ENCODE results near the gene RANBP17. TPM values are rescaled to one million over a fixed set of nuclear protein-coding genes. Genes with fewer than 3 reads are reported as not detected.

RANBP17 gene
- total and polyA plus RNA-seq, 3 experiments from 2014 or later, result not detected

GRCh38 chr5:171152382-171152781 lies 290.6 kb downstream of the RANBP17 start:
- Histone ChIP-seq H3K27me3 (ENCODE audit: insufficient read depth, low read length, poor library complexity, severe bottlenecking) (no peaks in the 10 kb centered on the region), H3K4me3 (ENCODE audit: low read length) (no peak overlapping the region), H3K27ac (ENCODE audit: low read depth, low read length) (no peak overlapping the region), H3K9me3 (ENCODE audit: low read length) (no peaks in the 10 kb centered on the region), H3K4me1 (ENCODE audit: insufficient read depth, low read length) (no peaks in the 10 kb centered on the region), H3K36me3 (ENCODE audit: insufficient read depth, low read length) (no peaks in the 10 kb centered on the region)
- no peaks in the 10 kb centered on the region for H3K4me1 Mint-ChIP-seq
- no peak overlapping the region for H3K4me3 Mint-ChIP-seq
- H3K27me3 Mint-ChIP-seq, result peaks cover 1 to 8% of the 10 kb centered on the region in 2 donors
- no peaks in the 10 kb centered on the region for H3K36me3 Mint-ChIP-seq
- H3K9me3 Mint-ChIP-seq, result no peaks in the 10 kb centered on the region
- ChIA-PET CTCF (no interaction called here), POLR2A (no interaction called here)
- no peak for DNase-seq
- H3K27ac Mint-ChIP-seq, result no peak overlapping the region

DNA sequence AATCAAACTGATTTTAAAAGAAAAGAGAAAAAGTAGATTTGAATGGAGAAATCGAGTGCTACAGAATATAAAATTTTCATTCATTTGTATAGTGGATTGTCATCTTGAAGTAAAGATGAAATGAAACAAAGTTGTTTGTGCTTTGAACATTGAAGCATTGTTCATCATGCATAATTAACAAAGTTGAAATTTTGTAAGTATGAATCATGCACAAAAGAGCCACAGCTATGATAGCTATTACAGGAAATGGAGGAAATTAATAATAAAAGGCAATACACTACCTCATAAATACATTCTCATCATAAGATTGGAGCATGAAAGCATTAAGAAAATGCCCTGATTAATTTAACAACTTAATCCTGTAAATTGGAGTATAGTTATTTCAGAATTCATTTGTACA lies 293.8 kb downstream of the RANBP17 start:
- Histone ChIP-seq H3K9me3 (ENCODE audit: low read length) (no peaks in the 10 kb centered on the region), H3K36me3 (ENCODE audit: insufficient read depth, low read length) (no peaks in the 10 kb centered on the region), H3K27ac (ENCODE audit: low read depth, low read length) (no peak overlapping the region), H3K4me1 (ENCODE audit: insufficient read depth, low read length) (no peaks in the 10 kb centered on the region), H3K27me3 (ENCODE audit: insufficient read depth, low read length, poor library complexity, severe bottlenecking) (no peaks in the 10 kb centered on the region), H3K4me3 (ENCODE audit: low read length) (no peak overlapping the region)
- Mint-ChIP-seq H3K36me3 (no peaks in the 10 kb centered on the region), H3K27ac (no peak overlapping the region), H3K27me3 (peaks cover 1 to 8% of the 10 kb centered on the region in 2 donors), H3K4me3 (no peak overlapping the region), H3K4me1 (no peaks in the 10 kb centered on the region), H3K9me3 (no peaks in the 10 kb centered on the region)
- ChIA-PET POLR2A (no interaction called here), CTCF (no interaction called here)
- no peak for DNase-seq

DNA sequence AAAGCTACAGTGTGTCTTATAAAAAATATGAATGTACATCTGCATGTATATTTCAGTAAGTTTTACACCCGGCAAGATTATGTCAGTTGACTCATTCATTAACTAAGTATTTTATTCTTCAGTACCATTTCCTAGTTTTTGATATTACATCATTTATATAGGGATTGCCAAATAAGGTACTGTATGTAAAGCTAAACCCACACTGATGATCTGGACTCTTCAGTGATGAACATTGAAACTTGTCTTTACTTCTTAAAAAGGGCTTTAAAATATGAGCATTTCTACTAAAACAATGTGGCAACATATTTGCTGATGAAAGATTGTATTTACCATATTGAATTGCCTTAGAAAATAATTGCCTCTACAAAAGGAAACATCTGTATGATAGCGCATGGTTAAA lies 295.5 kb downstream of the RANBP17 start:
- ChIA-PET POLR2A (no interaction called here), CTCF (no interaction called here)
- Histone ChIP-seq H3K27ac (ENCODE audit: low read depth, low read length) (no peak overlapping the region), H3K36me3 (ENCODE audit: insufficient read depth, low read length) (no peaks in the 10 kb centered on the region), H3K4me1 (ENCODE audit: insufficient read depth, low read length) (no peaks in the 10 kb centered on the region), H3K4me3 (ENCODE audit: low read length) (no peak overlapping the region), H3K27me3 (ENCODE audit: insufficient read depth, low read length, poor library complexity, severe bottlenecking) (no peaks in the 10 kb centered on the region), H3K9me3 (ENCODE audit: low read length) (no peaks in the 10 kb centered on the region)
- H3K36me3 Mint-ChIP-seq, result no peaks in the 10 kb centered on the region
- H3K9me3 Mint-ChIP-seq, result no peaks in the 10 kb centered on the region
- H3K27ac Mint-ChIP-seq, result no peak overlapping the region
- H3K27me3 Mint-ChIP-seq, result peaks cover 0 to 8% of the 10 kb centered on the region in 2 donors
- DNase-seq, result no peak
- H3K4me3 Mint-ChIP-seq, result no peak overlapping the region
- no peaks in the 10 kb centered on the region for H3K4me1 Mint-ChIP-seq

DNA sequence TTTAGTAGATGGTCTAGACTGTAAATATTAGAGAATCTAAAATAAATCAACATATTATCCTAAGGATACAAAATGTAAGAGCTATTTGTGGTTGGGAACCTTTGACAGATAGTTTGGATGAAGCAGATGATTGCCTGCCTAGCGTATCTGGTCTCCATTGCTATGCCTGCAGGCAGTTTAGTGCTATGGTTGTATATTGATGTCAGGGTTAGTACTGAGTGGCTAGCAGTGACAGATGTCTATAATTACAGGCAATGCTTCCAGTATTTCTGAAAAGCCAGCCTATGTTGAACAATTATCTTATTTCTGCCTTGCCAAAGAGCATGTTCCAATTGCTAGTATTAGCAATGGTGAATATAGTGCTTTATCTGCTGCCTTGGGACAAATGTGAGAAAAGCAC lies 296.0 kb downstream of the RANBP17 start:
- H3K27me3 ChIP-seq (ENCODE audit: insufficient read depth, low read length, poor library complexity, severe bottlenecking), result no peaks in the 10 kb centered on the region
- no peaks in the 10 kb centered on the region for H3K36me3 ChIP-seq (ENCODE audit: insufficient read depth, low read length)
- no peaks in the 10 kb centered on the region for H3K9me3 ChIP-seq (ENCODE audit: low read length)
- no peak for DNase-seq
- POLR2A ChIA-PET, result no interaction called here
- no peaks in the 10 kb centered on the region for H3K9me3 Mint-ChIP-seq
- H3K36me3 Mint-ChIP-seq, result no peaks in the 10 kb centered on the region
- H3K4me3 ChIP-seq (ENCODE audit: low read length), result no peak overlapping the region
- H3K27ac Mint-ChIP-seq, result no peak overlapping the region
- no peaks in the 10 kb centered on the region for H3K4me1 Mint-ChIP-seq
- H3K4me3 Mint-ChIP-seq, result no peak overlapping the region
- H3K27me3 Mint-ChIP-seq, result peaks cover 0 to 4% of the 10 kb centered on the region in 2 donors
- CTCF ChIA-PET, result no interaction called here
- H3K4me1 ChIP-seq (ENCODE audit: insufficient read depth, low read length), result no peaks in the 10 kb centered on the region
- H3K27ac ChIP-seq (ENCODE audit: low read depth, low read length), result no peak overlapping the region

GRCh38 chr5:171158581-171158980 lies 296.8 kb downstream of the RANBP17 start:
- Mint-ChIP-seq H3K27ac (no peak overlapping the region), H3K4me1 (no peaks in the 10 kb centered on the region), H3K36me3 (no peaks in the 10 kb centered on the region), H3K27me3 (peaks cover 0 to under 1% of the 10 kb centered on the region in 2 donors), H3K9me3 (no peaks in the 10 kb centered on the region), H3K4me3 (no peak overlapping the region)
- POLR2A ChIA-PET, result no interaction called here
- no peak overlapping the region for H3K4me3 ChIP-seq (ENCODE audit: low read length)
- CTCF ChIA-PET, result no interaction called here
- DNase-seq, result no peak
- H3K27me3 ChIP-seq (ENCODE audit: insufficient read depth, low read length, poor library complexity, severe bottlenecking), result no peaks in the 10 kb centered on the region
- H3K4me1 ChIP-seq (ENCODE audit: insufficient read depth, low read length), result no peaks in the 10 kb centered on the region
- no peak overlapping the region for H3K27ac ChIP-seq (ENCODE audit: low read depth, low read length)
- H3K36me3 ChIP-seq (ENCODE audit: insufficient read depth, low read length), result no peaks in the 10 kb centered on the region
- H3K9me3 ChIP-seq (ENCODE audit: low read length), result no peaks in the 10 kb centered on the region

GRCh38 chr5:171162165-171162564 lies 300.3 kb downstream of the RANBP17 start:
- Histone ChIP-seq H3K9me3 (ENCODE audit: low read length) (no peaks in the 10 kb centered on the region), H3K27ac (ENCODE audit: low read depth, low read length) (no peak overlapping the region), H3K4me3 (ENCODE audit: low read length) (no peak overlapping the region), H3K4me1 (ENCODE audit: insufficient read depth, low read length) (no peaks in the 10 kb centered on the region), H3K27me3 (ENCODE audit: insufficient read depth, low read length, poor library complexity, severe bottlenecking) (no peaks in the 10 kb centered on the region), H3K36me3 (ENCODE audit: insufficient read depth, low read length) (no peaks in the 10 kb centered on the region)
- Mint-ChIP-seq H3K36me3 (no peaks in the 10 kb centered on the region), H3K9me3 (no peaks in the 10 kb centered on the region), H3K27me3 (peaks cover 5 to 8% of the 10 kb centered on the region in 2 donors), H3K4me3 (no peak overlapping the region), H3K4me1 (no peaks in the 10 kb centered on the region), H3K27ac (no peak overlapping the region)
- DNase-seq, result no peak
- ChIA-PET CTCF (no interaction called here), POLR2A (no interaction called here)

DNA sequence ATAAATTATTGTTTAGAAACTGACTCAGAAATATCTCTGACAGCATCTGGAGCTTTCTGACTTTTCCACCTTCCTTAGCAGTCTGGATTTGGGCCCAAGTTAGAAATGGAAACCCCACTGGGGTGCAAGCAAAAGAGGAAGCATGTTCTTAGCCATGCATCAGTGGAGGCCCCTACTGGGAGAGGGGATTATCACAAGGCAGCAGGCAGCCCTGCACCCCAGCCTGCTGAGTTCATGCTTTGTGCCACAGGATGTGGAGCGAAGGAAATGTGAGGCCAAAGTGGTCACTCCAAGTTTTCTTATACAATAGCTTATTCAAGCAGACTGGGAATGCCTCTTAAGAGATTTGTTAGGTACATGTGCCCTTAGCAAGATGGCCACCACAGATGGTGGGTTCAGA lies 300.8 kb downstream of the RANBP17 start:
- no peaks in the 10 kb centered on the region for H3K4me1 ChIP-seq (ENCODE audit: insufficient read depth, low read length)
- no peak overlapping the region for H3K27ac Mint-ChIP-seq
- no peak for DNase-seq
- H3K4me1 Mint-ChIP-seq, result no peaks in the 10 kb centered on the region
- H3K4me3 ChIP-seq (ENCODE audit: low read length), result no peak overlapping the region
- no peaks in the 10 kb centered on the region for H3K36me3 Mint-ChIP-seq
- H3K4me3 Mint-ChIP-seq, result no peak overlapping the region
- ChIA-PET CTCF (no interaction called here), POLR2A (no interaction called here)
- no peaks in the 10 kb centered on the region for H3K9me3 Mint-ChIP-seq
- H3K27ac ChIP-seq (ENCODE audit: low read depth, low read length), result no peak overlapping the region
- H3K9me3 ChIP-seq (ENCODE audit: low read length), result no peaks in the 10 kb centered on the region
- H3K27me3 Mint-ChIP-seq, result peaks cover 5 to 8% of the 10 kb centered on the region in 2 donors
- no peaks in the 10 kb centered on the region for H3K27me3 ChIP-seq (ENCODE audit: insufficient read depth, low read length, poor library complexity, severe bottlenecking)
- H3K36me3 ChIP-seq (ENCODE audit: insufficient read depth, low read length), result no peaks in the 10 kb centered on the region

GRCh38 chr5:171166766-171167165 lies 304.9 kb downstream of the RANBP17 start:
- Histone ChIP-seq H3K9me3 (ENCODE audit: low read length) (no peaks in the 10 kb centered on the region), H3K27ac (ENCODE audit: low read depth, low read length) (no peak overlapping the region), H3K27me3 (ENCODE audit: insufficient read depth, low read length, poor library complexity, severe bottlenecking) (no peaks in the 10 kb centered on the region), H3K36me3 (ENCODE audit: insufficient read depth, low read length) (no peaks in the 10 kb centered on the region), H3K4me3 (ENCODE audit: low read length) (no peak overlapping the region), H3K4me1 (ENCODE audit: insufficient read depth, low read length) (no peaks in the 10 kb centered on the region)
- ChIA-PET POLR2A (no interaction called here), CTCF (no interaction called here)
- H3K4me3 Mint-ChIP-seq, result no peak overlapping the region
- H3K27me3 Mint-ChIP-seq, result peaks cover 7 to 8% of the 10 kb centered on the region in 2 donors
- H3K27ac Mint-ChIP-seq, result no peak overlapping the region
- no peaks in the 10 kb centered on the region for H3K36me3 Mint-ChIP-seq
- H3K9me3 Mint-ChIP-seq, result no peaks in the 10 kb centered on the region
- no peak for DNase-seq
- H3K4me1 Mint-ChIP-seq, result no peaks in the 10 kb centered on the region

DNA sequence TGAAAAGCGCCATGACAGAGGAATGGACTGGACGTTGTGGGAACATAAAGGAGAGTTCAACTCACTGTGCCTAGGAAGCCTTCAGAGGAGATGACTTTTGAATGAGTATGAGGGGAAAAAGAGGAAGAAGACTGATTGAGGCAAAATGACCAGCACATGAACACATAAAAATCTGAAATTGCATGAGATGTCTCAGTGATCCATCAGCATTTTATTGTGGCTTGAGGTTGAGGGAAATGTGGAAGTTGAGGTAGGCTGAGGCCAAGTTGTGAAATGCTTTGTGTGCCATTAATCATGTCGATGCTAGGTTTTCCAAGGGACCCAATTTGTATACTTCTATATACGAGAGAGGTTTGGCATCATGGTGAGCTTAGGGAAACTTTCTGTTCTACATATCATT lies 306.4 kb downstream of the RANBP17 start:
- DNase-seq, result no peak
- no peaks in the 10 kb centered on the region for H3K27me3 ChIP-seq (ENCODE audit: insufficient read depth, low read length, poor library complexity, severe bottlenecking)
- no peaks in the 10 kb centered on the region for H3K4me1 Mint-ChIP-seq
- H3K4me3 Mint-ChIP-seq, result no peak overlapping the region
- no peak overlapping the region for H3K27ac ChIP-seq (ENCODE audit: low read depth, low read length)
- H3K9me3 Mint-ChIP-seq, result no peaks in the 10 kb centered on the region
- no peaks in the 10 kb centered on the region for H3K36me3 Mint-ChIP-seq
- H3K27me3 Mint-ChIP-seq, result peaks cover 7 to 8% of the 10 kb centered on the region in 2 donors
- no peaks in the 10 kb centered on the region for H3K4me1 ChIP-seq (ENCODE audit: insufficient read depth, low read length)
- no peaks in the 10 kb centered on the region for H3K36me3 ChIP-seq (ENCODE audit: insufficient read depth, low read length)
- ChIA-PET POLR2A (no interaction called here), CTCF (no interaction called here)
- H3K4me3 ChIP-seq (ENCODE audit: low read length), result no peak overlapping the region
- no peak overlapping the region for H3K27ac Mint-ChIP-seq
- H3K9me3 ChIP-seq (ENCODE audit: low read length), result no peaks in the 10 kb centered on the region

Data from CD8-positive, alpha-beta memory T cell (primary cell).